Activated CD8-positive, alpha-beta memory T cell treated with anti-CD3 and anti-CD28 coated beads for 1 hour (primary cell): ENCODE measurements around the gene TBCD.
A peak's percentile ranks its signal among the peaks of the same experiment; 100 is the strongest.

Source experiments
- DNase-seq, 2 donors: peaks; one replicate each; pipeline ENCODE4 v3.0.0-alpha.2; 2020; ENCODE audit warnings: low read depth in 1 of 2; ENCODE audit errors: extremely low read depth in 1 of 2

Gene TBCD

DNA sequence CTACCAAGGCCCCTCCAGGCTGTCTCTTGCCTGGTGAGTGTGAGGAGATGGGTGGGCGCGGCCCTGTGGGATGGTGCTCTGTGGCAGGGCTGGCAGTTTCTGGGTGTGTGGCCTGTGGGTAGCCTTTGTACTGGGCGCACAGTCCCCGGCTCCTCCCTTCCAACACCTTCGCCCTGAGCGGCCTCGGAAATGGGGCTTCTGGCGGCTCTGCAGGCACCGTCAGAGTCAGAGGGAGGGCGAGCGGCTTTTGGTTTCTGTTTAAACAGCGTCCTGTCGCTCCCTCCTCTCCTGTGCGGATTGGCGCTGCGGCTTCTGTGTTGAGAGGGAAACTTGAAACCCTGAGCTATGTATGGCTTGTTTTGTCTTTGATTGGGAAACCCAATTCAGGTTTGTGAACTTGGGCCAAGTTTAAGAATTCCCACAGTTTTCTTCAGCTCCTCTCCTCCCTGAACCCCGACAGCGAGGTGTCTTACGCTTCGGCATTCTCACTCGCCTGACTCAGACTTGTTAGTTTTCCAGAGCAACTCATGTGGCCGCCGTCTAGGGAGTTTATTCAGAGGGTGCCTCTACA is 96.2 kb downstream of the TBCD start:
- peak in 1 of 2 donors; percentile 33 for DNase-seq

DNA sequence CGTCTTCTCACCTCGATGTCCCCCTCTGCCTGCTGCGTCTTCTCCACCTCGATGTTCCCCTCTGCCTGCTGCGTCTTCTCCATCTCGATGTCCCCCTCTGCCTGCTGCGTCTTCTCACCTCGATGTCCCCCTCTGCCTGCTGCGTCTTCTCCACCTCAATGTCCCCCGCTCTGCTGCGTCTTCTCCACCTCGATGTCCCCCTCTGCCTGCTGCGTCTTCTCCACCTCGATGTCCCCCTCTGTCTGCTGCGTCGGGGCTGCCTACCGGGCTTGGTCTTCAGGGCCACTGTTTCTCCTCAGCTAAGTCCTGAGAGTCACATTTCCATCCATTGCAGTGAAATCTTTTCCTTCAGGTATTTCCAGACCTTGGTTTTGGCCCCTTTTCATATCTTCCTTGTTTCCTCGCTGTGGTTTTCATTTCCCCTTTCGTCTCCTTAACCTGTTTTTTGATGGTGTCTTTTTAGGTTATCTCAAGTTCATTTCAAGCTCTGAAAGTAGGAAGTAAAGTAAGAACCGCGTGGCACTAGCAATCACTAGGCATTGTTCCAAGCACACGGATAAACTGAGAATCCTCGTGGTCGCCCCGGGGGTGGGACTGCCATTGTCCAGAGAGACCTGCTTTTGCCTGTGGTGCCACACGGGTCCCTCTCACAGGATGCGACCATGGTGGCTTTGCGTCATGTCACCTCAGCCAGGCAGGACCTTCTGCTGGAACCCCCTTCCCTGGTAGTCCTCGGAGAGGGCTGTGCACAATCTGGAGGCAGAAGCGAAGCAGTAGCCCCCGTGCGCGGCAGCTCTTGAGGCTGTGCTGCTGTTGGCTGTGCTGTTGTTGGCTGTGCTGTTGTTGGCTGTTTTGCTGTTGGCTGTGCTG is 97.4 kb downstream of the TBCD start:
- no peak for DNase-seq

- DNase-seq: no peak
Observed at GRCh38 chr17:82851381-82851780, 99.5 kb downstream of the TBCD start.

DNA sequence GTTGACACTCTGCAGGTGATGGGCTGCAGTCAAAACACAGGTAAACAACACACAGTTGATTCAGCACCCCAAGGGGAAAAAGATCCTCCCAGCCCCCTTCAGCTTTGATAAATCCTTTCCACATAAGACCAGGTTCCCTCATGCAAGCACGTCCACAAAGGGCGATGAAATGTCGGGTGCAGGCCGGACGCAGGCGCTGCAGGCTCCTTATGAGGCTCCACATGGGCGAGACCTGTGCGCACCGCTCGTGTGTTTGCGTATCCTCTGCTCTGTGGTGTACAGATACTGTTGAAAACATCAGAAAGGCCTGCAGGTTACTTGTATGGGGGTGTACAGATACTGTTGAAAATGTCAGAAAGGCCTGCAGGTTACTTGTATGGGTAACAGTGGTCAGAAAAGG is 102.4 kb downstream of the TBCD start:
- DNase-seq: no peak

DNA sequence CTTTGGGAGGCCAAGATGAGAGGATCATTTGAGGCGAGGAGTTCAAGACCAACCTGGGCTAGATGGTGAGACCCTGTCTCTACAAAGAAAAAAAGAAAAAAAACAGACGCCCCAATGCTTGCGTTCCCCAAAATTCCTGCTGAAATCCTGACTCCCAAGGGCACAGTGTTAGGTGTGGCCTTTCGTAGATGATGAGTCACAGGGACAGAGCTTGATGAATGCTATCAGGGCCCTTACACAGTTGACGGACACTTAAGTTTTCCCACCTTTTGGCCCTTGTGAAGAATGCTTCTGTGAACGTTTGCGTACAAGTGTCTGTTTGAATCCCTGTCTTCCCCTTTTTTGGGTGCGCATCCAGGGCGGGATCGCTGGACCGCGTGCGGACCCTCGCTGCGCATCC is 104.5 kb downstream of the TBCD start:
- no peak for DNase-seq

- no peak for DNase-seq
Observed at GRCh38 chr17:82858376-82859126, 106.7 kb downstream of the TBCD start.

DNA sequence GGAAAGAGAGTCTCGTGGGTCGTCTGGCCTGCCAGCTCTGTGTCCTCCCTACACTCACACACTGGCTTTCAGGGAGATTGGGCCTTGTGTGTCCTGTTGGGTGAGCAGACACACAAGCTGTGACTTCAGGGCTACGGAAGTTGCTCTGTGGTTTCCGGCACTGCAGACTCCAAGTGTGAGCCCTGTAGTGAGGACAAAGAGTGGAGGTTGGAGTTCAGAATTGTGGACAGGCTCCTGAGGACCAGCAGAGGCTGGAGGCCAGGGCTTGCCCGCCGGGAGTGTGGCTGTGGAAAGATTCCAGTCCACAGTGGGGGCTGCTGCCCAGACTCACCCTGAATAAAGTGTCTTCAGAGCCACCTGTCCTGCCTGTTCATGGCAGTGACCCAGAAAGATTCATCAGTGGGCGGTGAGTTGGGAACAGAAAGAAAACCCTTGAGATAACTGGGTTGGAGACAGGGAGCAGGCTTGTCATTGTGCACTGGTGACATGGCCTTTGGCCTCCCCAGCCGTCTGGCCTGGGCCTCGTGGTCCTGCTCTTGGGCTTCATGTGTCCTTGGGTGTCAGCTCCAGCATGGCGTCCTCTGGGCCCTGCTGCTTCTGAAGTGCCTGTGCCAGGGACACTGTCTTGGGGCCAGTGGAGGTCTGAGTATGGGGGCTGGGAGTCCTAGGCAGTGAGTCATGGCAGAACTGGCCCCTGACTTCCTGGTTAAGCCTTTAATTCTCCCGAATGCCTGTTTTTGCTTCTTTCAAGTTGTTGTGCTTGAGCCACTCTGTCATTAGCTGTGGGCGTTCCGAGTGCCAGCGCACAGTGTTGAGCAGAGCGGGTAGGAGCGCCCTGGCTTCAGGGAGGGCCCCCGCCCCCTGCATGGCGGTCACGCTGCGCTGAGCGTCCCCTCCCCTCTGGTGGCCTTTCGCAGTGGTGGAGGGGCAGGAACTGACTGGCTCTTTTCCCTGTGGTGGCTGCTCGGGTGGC is 107.9 kb downstream of the TBCD start:
- DNase-seq: no peak

- DNase-seq: no peak
Observed at GRCh38 chr17:82860606-82861392, 108.9 kb downstream of the TBCD start.

- no peak for DNase-seq
Observed at GRCh38 chr17:82861393-82861775, 109.5 kb downstream of the TBCD start.

GRCh38 chr17:82862191-82862590 is 110.3 kb downstream of the TBCD start:
- no peak for DNase-seq

- DNase-seq: no peak
Observed at GRCh38 chr17:82862737-82863382, 111.0 kb downstream of the TBCD start.

DNA sequence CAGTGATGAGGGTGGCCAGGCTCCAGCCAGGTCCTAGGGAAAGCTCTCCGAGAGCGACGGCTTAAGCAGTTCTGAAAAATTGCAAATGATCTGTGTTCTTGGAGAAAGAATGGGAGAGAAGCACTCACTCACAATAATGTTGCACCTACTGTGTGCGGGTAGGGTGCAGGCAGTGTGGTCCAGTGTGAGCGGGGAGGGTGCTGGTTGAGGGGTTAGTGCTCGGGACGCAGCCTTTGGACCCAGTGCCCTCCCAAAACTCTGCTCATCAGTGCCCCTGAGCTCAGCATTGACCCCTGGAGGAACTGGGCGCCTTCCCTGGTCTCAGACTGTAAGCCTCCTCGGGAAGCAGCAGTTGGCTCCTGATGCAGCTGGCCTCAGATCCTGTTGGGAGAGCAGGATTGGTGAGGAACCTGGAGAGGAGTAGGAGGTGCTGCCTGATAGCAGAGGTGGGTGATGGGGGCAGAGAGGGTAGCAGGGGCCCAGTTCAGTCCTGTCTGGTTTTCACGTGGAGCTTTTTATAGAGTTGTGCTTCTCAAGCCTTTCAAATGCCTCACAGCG is 111.6 kb downstream of the TBCD start:
- no peak for DNase-seq

GRCh38 chr17:82863941-82864712 is 112.3 kb downstream of the TBCD start:
- peak; percentile 66 to 77 for DNase-seq

DNA sequence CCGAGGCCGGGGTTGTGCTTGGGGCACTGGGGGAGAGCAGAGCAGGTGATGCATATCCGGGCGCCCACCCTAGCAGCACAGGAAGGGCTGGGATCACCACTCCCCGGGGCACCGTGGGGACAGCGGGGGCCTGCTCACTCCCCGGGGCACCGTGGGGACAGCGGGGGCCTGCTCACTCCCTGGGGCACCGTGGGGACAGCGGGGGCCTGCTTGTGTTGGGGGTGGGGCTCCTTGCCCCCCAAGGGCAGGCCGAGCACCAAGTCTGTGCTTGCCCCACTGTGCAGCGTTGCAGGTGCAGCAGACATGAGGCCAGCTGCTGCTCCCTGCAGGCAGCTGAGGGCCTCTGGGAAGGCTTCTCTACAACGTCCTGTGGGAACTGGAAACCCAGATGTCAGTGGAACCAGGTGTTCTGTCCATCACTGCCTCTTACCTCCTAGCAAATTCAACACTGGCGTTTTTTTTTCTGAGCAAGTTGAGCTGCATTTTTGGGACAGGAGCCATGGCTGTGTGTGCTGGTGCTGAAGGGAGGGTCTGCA is 112.9 kb downstream of the TBCD start:
- DNase-seq: no peak

DNA sequence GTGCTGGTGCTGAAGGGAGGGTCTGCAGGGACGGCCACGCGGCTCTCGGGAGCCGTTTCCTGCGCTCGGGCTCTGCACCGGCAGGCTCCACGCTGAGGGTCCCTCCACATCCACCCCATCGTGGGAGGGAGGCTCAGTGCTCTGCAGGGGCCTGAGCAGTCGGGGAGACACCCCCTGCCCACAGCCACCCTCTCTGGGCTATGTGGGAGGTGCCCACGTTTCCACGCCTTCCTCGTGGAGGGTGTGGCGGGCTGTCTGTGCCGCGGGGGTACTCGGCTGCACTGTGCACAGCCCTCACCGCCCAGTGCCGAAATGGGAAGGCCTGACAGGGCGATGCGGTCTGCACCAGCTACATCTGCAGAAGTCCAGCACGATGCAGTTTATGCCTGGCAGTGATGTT is 113.4 kb downstream of the TBCD start:
- no peak for DNase-seq

DNA sequence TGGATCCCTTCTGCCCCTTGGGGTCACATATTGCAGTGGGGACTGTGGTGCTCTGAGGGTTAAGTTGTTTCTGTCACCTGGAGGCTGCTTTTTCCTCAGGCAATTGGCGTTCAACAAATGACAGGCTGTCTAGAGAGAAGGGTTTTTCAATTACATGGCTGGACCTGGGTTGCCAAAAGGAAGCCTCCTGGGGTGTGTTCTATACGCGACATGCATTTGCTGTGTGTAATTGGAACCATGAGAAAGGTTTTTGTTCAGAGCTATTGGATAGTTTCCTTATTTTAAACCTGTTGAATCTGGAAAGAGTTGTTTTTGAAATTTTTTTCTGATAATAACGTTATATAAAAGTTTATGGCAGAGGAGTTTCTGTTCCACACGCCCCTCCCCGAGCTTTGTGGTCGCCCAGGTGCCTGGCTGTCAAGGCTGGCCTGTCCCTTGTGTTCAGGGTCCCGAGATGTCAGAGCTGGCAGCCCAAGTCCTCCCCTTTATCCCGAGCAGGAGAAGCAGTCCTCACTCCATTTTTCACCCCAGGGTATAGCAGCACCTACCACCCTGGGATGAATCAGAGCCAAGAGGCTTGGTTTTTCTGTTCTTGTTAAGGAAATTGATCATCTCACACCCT is 114.0 kb downstream of the TBCD start:
- no peak for DNase-seq

GRCh38 chr17:82866590-82867191 is 114.8 kb downstream of the TBCD start:
- no peak for DNase-seq
